Measurements from ENCODE around the gene MYO9A.

DNA sequence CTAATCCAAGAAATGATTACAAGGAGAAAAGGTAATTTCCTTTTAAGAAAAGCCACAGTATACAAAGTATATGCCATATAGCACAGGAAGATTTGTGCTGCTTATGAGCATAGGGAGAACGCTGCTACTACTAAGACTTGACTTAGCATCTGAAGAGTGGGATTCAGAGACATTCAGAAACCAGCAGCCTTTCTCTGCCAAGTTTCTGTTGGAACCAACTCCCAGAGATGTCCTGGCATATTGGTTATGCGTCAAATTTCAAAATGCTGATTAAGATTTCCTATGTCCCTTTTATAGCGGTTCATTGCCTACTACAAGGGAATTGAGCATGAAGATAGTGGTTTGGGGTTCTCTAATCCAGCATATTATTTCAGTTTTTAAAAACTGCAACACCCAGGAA is 302.6 kb downstream of the MYO9A start:
- TF ChIP-seq, protein P1, sequence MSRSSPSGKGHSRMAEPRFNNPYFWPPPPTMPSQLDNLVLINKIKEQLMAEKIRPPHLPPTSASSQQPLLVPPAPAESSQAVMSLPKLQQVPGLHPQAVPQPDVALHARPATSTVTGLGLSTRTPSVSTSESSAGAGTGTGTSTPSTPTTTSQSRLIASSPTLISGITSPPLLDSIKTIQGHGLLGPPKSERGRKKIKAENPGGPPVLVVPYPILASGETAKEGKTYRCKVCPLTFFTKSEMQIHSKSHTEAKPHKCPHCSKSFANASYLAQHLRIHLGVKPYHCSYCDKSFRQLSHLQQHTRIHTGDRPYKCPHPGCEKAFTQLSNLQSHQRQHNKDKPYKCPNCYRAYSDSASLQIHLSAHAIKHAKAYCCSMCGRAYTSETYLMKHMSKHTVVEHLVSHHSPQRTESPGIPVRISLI (tag by site-specific recombination; IDR thresholded peaks at IDR 0.05) = no peak
- TF ChIP-seq, protein P2, sequence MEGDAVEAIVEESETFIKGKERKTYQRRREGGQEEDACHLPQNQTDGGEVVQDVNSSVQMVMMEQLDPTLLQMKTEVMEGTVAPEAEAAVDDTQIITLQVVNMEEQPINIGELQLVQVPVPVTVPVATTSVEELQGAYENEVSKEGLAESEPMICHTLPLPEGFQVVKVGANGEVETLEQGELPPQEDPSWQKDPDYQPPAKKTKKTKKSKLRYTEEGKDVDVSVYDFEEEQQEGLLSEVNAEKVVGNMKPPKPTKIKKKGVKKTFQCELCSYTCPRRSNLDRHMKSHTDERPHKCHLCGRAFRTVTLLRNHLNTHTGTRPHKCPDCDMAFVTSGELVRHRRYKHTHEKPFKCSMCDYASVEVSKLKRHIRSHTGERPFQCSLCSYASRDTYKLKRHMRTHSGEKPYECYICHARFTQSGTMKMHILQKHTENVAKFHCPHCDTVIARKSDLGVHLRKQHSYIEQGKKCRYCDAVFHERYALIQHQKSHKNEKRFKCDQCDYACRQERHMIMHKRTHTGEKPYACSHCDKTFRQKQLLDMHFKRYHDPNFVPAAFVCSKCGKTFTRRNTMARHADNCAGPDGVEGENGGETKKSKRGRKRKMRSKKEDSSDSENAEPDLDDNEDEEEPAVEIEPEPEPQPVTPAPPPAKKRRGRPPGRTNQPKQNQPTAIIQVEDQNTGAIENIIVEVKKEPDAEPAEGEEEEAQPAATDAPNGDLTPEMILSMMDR (tag by site-specific recombination; IDR thresholded peaks at IDR 0.05) = no peak
- TF ChIP-seq, protein P3, sequence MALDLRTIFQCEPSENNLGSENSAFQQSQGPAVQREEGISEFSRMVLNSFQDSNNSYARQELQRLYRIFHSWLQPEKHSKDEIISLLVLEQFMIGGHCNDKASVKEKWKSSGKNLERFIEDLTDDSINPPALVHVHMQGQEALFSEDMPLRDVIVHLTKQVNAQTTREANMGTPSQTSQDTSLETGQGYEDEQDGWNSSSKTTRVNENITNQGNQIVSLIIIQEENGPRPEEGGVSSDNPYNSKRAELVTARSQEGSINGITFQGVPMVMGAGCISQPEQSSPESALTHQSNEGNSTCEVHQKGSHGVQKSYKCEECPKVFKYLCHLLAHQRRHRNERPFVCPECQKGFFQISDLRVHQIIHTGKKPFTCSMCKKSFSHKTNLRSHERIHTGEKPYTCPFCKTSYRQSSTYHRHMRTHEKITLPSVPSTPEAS (tag by site-specific recombination; IDR thresholded peaks at IDR 0.05) = no peak
- no peak for TF ChIP-seq ZNF311 (tag by site-specific recombination; IDR thresholded peaks at IDR 0.05; ENCODE audit: borderline replicate concordance)
- TF ChIP-seq FEZF1 (tag by site-specific recombination; IDR thresholded peaks at IDR 0.05) = no peak
- no peak for TF ChIP-seq ZEB2 (tag by site-specific recombination; IDR thresholded peaks at IDR 0.05)
- TF ChIP-seq, protein P4, sequence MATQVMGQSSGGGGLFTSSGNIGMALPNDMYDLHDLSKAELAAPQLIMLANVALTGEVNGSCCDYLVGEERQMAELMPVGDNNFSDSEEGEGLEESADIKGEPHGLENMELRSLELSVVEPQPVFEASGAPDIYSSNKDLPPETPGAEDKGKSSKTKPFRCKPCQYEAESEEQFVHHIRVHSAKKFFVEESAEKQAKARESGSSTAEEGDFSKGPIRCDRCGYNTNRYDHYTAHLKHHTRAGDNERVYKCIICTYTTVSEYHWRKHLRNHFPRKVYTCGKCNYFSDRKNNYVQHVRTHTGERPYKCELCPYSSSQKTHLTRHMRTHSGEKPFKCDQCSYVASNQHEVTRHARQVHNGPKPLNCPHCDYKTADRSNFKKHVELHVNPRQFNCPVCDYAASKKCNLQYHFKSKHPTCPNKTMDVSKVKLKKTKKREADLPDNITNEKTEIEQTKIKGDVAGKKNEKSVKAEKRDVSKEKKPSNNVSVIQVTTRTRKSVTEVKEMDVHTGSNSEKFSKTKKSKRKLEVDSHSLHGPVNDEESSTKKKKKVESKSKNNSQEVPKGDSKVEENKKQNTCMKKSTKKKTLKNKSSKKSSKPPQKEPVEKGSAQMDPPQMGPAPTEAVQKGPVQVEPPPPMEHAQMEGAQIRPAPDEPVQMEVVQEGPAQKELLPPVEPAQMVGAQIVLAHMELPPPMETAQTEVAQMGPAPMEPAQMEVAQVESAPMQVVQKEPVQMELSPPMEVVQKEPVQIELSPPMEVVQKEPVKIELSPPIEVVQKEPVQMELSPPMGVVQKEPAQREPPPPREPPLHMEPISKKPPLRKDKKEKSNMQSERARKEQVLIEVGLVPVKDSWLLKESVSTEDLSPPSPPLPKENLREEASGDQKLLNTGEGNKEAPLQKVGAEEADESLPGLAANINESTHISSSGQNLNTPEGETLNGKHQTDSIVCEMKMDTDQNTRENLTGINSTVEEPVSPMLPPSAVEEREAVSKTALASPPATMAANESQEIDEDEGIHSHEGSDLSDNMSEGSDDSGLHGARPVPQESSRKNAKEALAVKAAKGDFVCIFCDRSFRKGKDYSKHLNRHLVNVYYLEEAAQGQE (tag by site-specific recombination; IDR thresholded peaks at IDR 0.05) = no peak
- TF ChIP-seq, protein P5, sequence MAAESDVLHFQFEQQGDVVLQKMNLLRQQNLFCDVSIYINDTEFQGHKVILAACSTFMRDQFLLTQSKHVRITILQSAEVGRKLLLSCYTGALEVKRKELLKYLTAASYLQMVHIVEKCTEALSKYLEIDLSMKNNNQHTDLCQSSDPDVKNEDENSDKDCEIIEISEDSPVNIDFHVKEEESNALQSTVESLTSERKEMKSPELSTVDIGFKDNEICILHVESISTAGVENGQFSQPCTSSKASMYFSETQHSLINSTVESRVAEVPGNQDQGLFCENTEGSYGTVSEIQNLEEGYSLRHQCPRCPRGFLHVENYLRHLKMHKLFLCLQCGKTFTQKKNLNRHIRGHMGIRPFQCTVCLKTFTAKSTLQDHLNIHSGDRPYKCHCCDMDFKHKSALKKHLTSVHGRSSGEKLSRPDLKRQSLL (tag by site-specific recombination; IDR thresholded peaks at IDR 0.05) = no peak
- TF ChIP-seq GFI1B (tag by site-specific recombination; IDR thresholded peaks at IDR 0.05) = no peak
